GM12878 (cell line): ENCODE results near the gene ERC1.

Source experiments
- EGR1 ChIP-seq, 2 experiments: IDR thresholded peaks; 1 replicate in 1 of 2; 2 replicates in 1 of 2; pipeline ENCODE4 v1.6.1; 2011 to 2012; ENCODE audit warnings: low read depth in 2 of 2, low read length in 2 of 2, borderline replicate concordance in 1 of 2, mild to moderate bottlenecking in 1 of 2, moderate library complexity in 1 of 2
- FOXM1 ChIP-seq: IDR thresholded peaks from 2 replicates; pipeline ENCODE4 v1.6.1; 2012; ENCODE audit warnings: low read depth, mild to moderate bottlenecking, inconsistent platforms, low read length, moderate library complexity
- NFIC ChIP-seq: IDR thresholded peaks from 2 replicates; pipeline ENCODE4 v1.6.1; 2012; ENCODE audit warnings: low read depth, mild to moderate bottlenecking, inconsistent platforms, low read length, moderate library complexity
- NR2C1 ChIP-seq: fragments of 450-650 bp; IDR thresholded peaks from 2 replicates; pipeline ENCODE4 v1.6.1; 2017; ENCODE audit warnings: antibody characterized with exemption, mild to moderate bottlenecking, moderate library complexity
- ZBED1 ChIP-seq: IDR thresholded peaks from 2 replicates; pipeline ENCODE4 v1.6.1; 2016; ENCODE audit warnings: borderline replicate concordance
- ZZZ3 ChIP-seq: IDR thresholded peaks from 2 replicates; pipeline ENCODE4 v1.6.1; 2011; ENCODE audit warnings: low read depth; ENCODE audit not compliant: control insufficient read depth, insufficient read length
- TF ChIP-seq, protein P1 (sequence below): fragments of 450-650 bp; IDR thresholded peaks from 2 replicates; pipeline ENCODE4 v1.6.1; 2018; ENCODE audit warnings: borderline replicate concordance, mild to moderate bottlenecking; ENCODE audit not compliant: partially characterized antibody
- TF ChIP-seq, protein P2 (sequence below), 3 experiments: IDR thresholded peaks in 2 of 3; conservative IDR thresholded peaks in 1 of 3; 2 replicates each; pipeline ENCODE4 v1.5.1; 2011; ENCODE audit warnings: low read depth in 3 of 3, low read length in 3 of 3, mild to moderate bottlenecking in 3 of 3, control low read depth in 2 of 3, moderate library complexity in 2 of 3, inconsistent platforms in 1 of 3, mixed read lengths in 1 of 3; ENCODE audit not compliant: control insufficient read depth in 2 of 3, insufficient read depth in 1 of 3; ENCODE audit errors: extremely low read depth in 1 of 3
- TF ChIP-seq, protein P3 (sequence below): IDR thresholded peaks from 2 replicates; pipeline ENCODE4 v1.6.1; 2012; ENCODE audit warnings: mild to moderate bottlenecking, low read depth, low read length

DNA sequence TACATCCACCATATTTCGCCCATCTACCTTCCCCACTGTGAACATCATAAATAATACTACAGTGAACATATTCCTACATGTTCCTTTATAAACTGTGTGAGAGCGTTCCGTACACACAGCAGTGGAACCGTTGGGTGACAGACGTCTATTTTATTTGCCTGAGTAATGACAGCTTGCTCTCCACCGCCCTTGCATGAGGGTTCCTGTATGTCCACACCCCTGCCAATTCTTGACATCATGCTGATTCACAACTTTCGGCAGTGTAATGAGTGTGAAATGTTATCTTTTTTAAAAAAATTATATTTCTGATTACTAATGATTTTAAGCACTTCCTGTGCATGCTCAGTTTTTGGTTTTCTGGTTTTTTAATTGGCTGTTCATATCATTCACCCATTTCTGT, 37.2 kb upstream of the ERC1 start:
- TF ChIP-seq, protein P1, sequence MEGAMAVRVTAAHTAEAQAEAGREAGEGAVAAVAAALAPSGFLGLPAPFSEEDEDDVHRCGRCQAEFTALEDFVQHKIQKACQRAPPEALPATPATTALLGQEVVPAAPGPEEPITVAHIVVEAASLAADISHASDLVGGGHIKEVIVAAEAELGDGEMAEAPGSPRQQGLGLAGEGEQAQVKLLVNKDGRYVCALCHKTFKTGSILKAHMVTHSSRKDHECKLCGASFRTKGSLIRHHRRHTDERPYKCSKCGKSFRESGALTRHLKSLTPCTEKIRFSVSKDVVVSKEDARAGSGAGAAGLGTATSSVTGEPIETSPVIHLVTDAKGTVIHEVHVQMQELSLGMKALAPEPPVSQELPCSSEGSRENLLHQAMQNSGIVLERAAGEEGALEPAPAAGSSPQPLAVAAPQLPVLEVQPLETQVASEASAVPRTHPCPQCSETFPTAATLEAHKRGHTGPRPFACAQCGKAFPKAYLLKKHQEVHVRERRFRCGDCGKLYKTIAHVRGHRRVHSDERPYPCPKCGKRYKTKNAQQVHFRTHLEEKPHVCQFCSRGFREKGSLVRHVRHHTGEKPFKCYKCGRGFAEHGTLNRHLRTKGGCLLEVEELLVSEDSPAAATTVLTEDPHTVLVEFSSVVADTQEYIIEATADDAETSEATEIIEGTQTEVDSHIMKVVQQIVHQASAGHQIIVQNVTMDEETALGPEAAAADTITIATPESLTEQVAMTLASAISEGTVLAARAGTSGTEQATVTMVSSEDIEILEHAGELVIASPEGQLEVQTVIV, result no peak
- TF ChIP-seq, protein P2, sequence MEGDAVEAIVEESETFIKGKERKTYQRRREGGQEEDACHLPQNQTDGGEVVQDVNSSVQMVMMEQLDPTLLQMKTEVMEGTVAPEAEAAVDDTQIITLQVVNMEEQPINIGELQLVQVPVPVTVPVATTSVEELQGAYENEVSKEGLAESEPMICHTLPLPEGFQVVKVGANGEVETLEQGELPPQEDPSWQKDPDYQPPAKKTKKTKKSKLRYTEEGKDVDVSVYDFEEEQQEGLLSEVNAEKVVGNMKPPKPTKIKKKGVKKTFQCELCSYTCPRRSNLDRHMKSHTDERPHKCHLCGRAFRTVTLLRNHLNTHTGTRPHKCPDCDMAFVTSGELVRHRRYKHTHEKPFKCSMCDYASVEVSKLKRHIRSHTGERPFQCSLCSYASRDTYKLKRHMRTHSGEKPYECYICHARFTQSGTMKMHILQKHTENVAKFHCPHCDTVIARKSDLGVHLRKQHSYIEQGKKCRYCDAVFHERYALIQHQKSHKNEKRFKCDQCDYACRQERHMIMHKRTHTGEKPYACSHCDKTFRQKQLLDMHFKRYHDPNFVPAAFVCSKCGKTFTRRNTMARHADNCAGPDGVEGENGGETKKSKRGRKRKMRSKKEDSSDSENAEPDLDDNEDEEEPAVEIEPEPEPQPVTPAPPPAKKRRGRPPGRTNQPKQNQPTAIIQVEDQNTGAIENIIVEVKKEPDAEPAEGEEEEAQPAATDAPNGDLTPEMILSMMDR (IDR thresholded peaks at IDR 0.05 in 2 of 3, conservative IDR thresholded peaks at IDR 0.05 in 1 of 3; ENCODE audit: control insufficient read depth in 2 of 3, extremely low read depth in 1 of 3, insufficient read depth in 1 of 3, low read depth in 3 of 3, low read length in 3 of 3), result no peak
- TF ChIP-seq EGR1 (IDR thresholded peaks at IDR 0.05; ENCODE audit: borderline replicate concordance in 1 of 2, low read depth in 2 of 2, low read length in 2 of 2) (no peak), ZBED1 (no peak), ZZZ3 (no peak), FOXM1 (no peak), NFIC (no peak), NR2C1 (no peak)
- TF ChIP-seq, protein P3, sequence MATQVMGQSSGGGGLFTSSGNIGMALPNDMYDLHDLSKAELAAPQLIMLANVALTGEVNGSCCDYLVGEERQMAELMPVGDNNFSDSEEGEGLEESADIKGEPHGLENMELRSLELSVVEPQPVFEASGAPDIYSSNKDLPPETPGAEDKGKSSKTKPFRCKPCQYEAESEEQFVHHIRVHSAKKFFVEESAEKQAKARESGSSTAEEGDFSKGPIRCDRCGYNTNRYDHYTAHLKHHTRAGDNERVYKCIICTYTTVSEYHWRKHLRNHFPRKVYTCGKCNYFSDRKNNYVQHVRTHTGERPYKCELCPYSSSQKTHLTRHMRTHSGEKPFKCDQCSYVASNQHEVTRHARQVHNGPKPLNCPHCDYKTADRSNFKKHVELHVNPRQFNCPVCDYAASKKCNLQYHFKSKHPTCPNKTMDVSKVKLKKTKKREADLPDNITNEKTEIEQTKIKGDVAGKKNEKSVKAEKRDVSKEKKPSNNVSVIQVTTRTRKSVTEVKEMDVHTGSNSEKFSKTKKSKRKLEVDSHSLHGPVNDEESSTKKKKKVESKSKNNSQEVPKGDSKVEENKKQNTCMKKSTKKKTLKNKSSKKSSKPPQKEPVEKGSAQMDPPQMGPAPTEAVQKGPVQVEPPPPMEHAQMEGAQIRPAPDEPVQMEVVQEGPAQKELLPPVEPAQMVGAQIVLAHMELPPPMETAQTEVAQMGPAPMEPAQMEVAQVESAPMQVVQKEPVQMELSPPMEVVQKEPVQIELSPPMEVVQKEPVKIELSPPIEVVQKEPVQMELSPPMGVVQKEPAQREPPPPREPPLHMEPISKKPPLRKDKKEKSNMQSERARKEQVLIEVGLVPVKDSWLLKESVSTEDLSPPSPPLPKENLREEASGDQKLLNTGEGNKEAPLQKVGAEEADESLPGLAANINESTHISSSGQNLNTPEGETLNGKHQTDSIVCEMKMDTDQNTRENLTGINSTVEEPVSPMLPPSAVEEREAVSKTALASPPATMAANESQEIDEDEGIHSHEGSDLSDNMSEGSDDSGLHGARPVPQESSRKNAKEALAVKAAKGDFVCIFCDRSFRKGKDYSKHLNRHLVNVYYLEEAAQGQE, result no peak
